ENCODE data around the gene NPC1. TPM values are rescaled to one million over a fixed set of nuclear protein-coding genes. Genes with fewer than 3 reads are reported as not detected.

NPC1 gene
- total and polyA plus RNA-seq, 2 of the 8 experiments (the other 6 are each of a cell fraction or from before 2014, with no cell fraction given), result 34.1 to 39.5 TPM

GRCh38 chr18:23534276-23534675 lies 52.0 kb downstream of the NPC1 start (continued):
- no peak for TF ChIP-seq SIX5 (IDR thresholded peaks at IDR 0.05; ENCODE audit: low read depth, low read length)
- TF ChIP-seq KDM1A (IDR thresholded peaks at IDR 0.05; ENCODE audit: borderline replicate concordance, low read length), result no peak

All from H1 (cell line).